ENCODE results near the gene GPRC5A.

GRCh38 chr12:12896260-12896659, 4.9 kb downstream of the GPRC5A start:
- TF ChIP-seq CTCF (IDR thresholded peaks at IDR 0.05; ENCODE audit: insufficient read depth, low read length) (no peak), POLR2AphosphoS5 (IDR thresholded peaks at IDR 0.05; ENCODE audit: low read depth) (no peak)

Data from HL-60 (cell line).